ENCODE results near the gene SRPK2. TPM values are rescaled to one million over a fixed set of nuclear protein-coding genes. Genes with fewer than 3 reads are reported as not detected.
"Not testable (repeated sequence)": the region's sequence is repeated elsewhere in the genome, so short reads cannot be mapped to it uniquely, and the experiment has no call there.

Gene SRPK2
- total and polyA plus RNA-seq, 9 donors = 28.4 to 45.1 (median 34.8) TPM

DNA sequence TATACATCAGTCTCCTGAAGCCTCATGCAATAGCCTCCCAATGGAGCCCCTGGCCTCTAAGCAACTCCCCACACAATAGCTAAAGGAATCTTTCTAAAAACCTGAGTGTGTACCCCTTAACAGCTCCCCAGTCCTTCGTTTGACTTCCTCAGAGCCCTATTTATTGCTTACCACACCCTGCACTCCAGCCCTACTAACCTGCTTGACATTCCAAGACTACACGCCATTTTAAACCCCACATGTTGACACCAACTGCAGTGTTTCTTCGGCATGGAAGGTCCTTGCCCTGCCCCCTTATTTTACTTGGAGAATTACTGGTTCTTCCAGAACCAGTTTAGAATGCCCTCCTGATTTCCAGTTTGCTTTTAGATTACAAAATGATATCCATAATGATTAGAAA lies 10.8 kb downstream of the SRPK2 start:
- Histone ChIP-seq H3K4me3 (ENCODE audit: low read length) (no peak overlapping the region), H3K27me3 (ENCODE audit: control insufficient read depth, insufficient read depth, low read length) (no peaks in the 10 kb centered on the region), H3K36me3 (ENCODE audit: control insufficient read depth, insufficient read depth, low read length) (no peaks in the 10 kb centered on the region), H3K4me1 (ENCODE audit: control insufficient read depth, insufficient read depth, low read length) (peaks cover 4% of the 10 kb centered on the region), H3K9me3 (replicated peaks; ENCODE audit: control insufficient read depth, low read depth, low read length) (no peaks in the 10 kb centered on the region), H3K27ac (ENCODE audit: low read length) (no peak overlapping the region)
- no peak for DNase-seq
- WGBS (ENCODE audit: insufficient coverage) = 37% methylated on average over 2 of the region's 3 CpGs

DNA sequence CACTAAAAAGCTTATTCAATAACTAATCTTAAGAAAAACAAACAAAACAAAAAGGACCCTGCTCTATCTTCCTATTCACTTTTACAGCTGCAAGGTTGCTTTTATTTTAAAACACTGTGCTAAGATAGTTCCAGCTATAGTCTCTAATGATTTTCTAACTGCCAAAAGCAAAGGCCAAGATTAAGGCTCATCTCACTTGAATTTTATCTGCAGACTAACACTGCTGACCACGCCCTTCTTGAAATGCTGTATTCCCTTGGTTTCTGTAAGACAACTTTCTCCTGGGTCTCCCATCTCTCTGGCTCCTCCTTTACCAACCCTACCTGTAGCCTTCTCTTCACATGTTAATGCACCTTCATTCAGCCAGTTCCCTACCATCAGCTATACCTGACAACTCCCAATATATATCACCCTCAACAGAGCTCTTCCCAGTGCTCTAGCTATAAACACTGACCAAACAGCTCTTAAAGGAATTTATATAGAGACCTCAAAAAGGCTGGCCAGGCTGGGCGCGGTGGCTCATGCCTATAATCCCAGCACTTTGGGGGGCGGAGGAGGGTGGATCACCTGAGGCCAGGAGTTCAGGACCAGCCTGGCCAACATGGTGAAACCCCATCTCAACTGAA lies 11.7 kb downstream of the SRPK2 start:
- peak; percentile 88 for DNase-seq
- Histone ChIP-seq H3K27ac (ENCODE audit: low read length) (no peak overlapping the region), H3K4me3 (ENCODE audit: low read length) (no peak overlapping the region), H3K4me1 (ENCODE audit: control insufficient read depth, insufficient read depth, low read length) (peaks cover 4% of the 10 kb centered on the region), H3K9me3 (replicated peaks; ENCODE audit: control insufficient read depth, low read depth, low read length) (no peaks in the 10 kb centered on the region), H3K27me3 (ENCODE audit: control insufficient read depth, insufficient read depth, low read length) (no peaks in the 10 kb centered on the region), H3K36me3 (ENCODE audit: control insufficient read depth, insufficient read depth, low read length) (no peaks in the 10 kb centered on the region)
- WGBS (ENCODE audit: insufficient coverage) = 66% methylated on average over 4 of the region's 4 CpGs

DNA sequence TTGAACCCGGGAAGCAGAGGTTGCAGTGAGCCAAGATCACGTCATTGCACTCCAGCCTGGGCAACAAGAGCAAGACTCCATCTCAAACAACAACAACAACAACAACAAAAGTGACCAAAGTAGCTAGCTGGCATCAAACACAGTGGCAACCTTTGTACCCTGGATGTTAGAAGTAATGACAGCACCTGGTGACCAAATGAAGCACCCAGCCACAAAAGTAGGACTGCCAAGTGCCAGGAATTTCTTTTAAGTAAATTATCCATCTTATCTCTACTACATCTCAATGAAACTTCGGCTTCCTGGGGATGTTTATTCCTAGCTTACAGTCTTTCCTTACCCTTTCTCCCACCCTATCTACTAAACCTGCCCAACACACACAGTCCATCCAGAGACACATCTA lies 18.8 kb downstream of the SRPK2 start:
- Histone ChIP-seq H3K27me3 (ENCODE audit: control insufficient read depth, insufficient read depth, low read length) (no peaks in the 10 kb centered on the region), H3K9me3 (replicated peaks; ENCODE audit: control insufficient read depth, low read depth, low read length) (no peaks in the 10 kb centered on the region), H3K4me1 (ENCODE audit: control insufficient read depth, insufficient read depth, low read length) (no peaks in the 10 kb centered on the region), H3K4me3 (ENCODE audit: low read length) (no peak overlapping the region), H3K36me3 (ENCODE audit: control insufficient read depth, insufficient read depth, low read length) (no peaks in the 10 kb centered on the region), H3K27ac (ENCODE audit: low read length) (no peak overlapping the region)
- DNase-seq = no peak
- no CpG with 5 or more reads among the region's 3 CpGs for WGBS (ENCODE audit: insufficient coverage)

DNA sequence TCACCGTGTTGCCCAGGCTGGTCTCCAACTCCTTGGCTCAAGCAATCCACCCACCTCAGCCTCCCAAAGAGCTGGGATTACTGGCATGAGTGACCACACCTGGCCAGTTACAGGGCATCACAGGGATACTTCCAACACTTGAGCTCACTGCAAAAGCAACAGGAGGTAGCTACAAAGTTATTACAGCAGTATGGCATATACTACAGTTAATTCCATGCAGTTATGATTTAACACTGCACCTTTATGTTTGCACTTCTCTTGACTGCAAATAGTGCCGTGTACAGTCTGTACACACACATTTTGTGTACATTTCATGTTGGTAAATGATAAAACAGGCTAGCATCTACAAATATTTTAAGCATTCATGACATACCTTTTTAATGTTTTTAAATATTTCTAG lies 21.3 kb downstream of the SRPK2 start:
- H3K27me3 ChIP-seq (ENCODE audit: control insufficient read depth, insufficient read depth, low read length) = no peaks in the 10 kb centered on the region
- no peak for DNase-seq
- H3K36me3 ChIP-seq (ENCODE audit: control insufficient read depth, insufficient read depth, low read length) = no peaks in the 10 kb centered on the region
- WGBS (ENCODE audit: insufficient coverage) = 88% methylated on average over 1 of the region's 2 CpGs
- H3K4me3 ChIP-seq (ENCODE audit: low read length) = no peak overlapping the region
- no peaks in the 10 kb centered on the region for H3K4me1 ChIP-seq (ENCODE audit: control insufficient read depth, insufficient read depth, low read length)
- no peak overlapping the region for H3K27ac ChIP-seq (ENCODE audit: low read length)
- peaks cover 2% of the 10 kb centered on the region for H3K9me3 ChIP-seq (replicated peaks; ENCODE audit: control insufficient read depth, low read depth, low read length)

DNA sequence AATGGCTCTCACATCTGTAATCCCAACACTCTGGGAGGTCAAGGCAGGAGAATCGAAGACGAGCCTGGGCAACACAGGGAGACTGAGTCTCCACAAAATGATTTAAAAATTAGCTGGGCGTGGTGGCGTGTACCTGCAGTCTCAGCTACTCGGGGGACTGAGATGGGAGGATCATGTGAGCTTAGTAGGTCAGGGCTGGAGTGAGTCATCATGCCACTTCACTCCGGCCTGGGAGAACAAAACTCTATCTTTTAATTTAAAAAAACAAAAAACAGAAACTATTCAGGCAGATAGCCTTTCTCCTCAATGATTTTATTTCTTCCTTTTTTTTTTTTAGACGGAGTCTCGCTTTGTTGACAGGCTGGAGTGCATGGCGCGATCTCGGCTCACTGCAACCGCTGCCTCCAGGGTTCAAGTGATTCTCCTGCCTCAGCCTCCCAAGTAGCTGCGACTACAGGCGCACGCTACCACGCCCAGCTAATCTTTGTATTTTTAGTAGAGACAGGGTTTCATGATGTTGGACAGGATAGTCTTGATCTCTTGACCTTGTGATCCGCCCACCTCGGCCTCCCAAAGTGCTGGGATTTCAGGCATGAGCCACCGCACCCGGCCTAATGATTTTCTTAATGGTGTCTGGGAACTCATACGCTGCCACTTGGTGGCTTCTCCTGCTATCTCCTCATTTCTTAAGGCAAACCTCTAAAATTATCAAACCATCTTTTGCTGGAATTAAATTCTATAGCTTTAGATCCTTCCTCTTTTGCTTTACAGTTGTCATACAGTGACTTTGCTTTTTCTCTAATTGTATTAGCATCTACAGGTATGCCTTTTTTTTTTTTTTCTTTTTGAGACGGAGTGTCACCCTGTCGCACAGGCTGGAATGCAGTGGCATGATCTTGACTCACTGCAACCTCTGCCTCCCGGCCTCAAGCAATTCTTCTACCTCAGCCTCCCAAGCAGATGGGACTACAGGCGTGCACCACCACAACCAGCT lies 22.9 kb downstream of the SRPK2 start:
- DNase-seq = no peak
- Histone ChIP-seq H3K36me3 (ENCODE audit: control insufficient read depth, insufficient read depth, low read length) (no peaks in the 10 kb centered on the region), H3K27ac (ENCODE audit: low read length) (no peak overlapping the region), H3K9me3 (replicated peaks; ENCODE audit: control insufficient read depth, low read depth, low read length) (peaks cover 2% of the 10 kb centered on the region), H3K27me3 (ENCODE audit: control insufficient read depth, insufficient read depth, low read length) (no peaks in the 10 kb centered on the region), H3K4me3 (ENCODE audit: low read length) (no peak overlapping the region), H3K4me1 (ENCODE audit: control insufficient read depth, insufficient read depth, low read length) (no peaks in the 10 kb centered on the region)
- 98% methylated on average over 8 of the region's 25 CpGs for WGBS (ENCODE audit: insufficient coverage)

DNA sequence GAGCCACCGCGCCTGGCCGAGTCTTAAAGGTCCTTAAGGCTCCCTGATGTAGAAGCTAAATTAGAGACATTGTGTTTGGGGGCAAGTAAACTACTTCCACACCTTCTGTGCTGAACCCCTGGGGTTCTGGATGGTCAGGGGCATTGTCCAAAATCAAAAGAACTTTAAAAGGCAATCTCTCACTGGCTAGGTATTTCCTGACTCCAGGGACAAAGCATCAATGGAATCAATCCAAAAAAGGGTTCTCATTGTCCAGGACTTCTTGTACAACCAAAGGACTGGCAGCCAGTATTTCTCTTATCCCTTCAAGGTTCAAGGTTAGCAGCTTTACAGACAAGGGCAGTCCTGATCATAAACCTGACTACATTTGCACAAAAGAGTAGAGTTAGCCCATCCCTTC lies 24.0 kb downstream of the SRPK2 start:
- no peaks in the 10 kb centered on the region for H3K36me3 ChIP-seq (ENCODE audit: control insufficient read depth, insufficient read depth, low read length)
- H3K4me3 ChIP-seq (ENCODE audit: low read length) = no peak overlapping the region
- H3K27ac ChIP-seq (ENCODE audit: low read length) = no peak overlapping the region
- H3K27me3 ChIP-seq (ENCODE audit: control insufficient read depth, insufficient read depth, low read length) = no peaks in the 10 kb centered on the region
- no CpG with 5 or more reads among the region's 3 CpGs for WGBS (ENCODE audit: insufficient coverage)
- DNase-seq = no peak
- peaks cover 2% of the 10 kb centered on the region for H3K9me3 ChIP-seq (replicated peaks; ENCODE audit: control insufficient read depth, low read depth, low read length)
- no peaks in the 10 kb centered on the region for H3K4me1 ChIP-seq (ENCODE audit: control insufficient read depth, insufficient read depth, low read length)

DNA sequence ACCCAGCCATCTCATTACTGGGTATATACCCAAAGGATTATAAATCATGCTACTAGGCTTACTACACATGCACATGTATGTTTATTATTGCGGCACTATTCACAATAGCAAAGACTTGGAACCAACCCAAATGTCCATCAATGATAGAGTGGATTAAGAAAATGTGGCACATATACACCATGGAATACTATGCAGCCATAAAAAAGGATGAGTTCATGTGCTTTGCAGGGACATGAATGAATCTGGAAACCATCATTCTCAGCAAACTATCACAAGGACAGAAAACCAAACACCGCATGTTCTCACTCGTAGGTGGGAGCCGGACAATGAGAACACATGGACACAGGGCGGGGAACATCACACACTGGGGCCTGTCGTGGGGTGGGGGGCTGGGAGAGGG lies 25.1 kb downstream of the SRPK2 start:
- H3K27ac ChIP-seq (ENCODE audit: low read length); H3K9me3 ChIP-seq (replicated peaks; ENCODE audit: control insufficient read depth, low read depth, low read length); H3K4me1 ChIP-seq (ENCODE audit: control insufficient read depth, insufficient read depth, low read length); H3K36me3 ChIP-seq (ENCODE audit: control insufficient read depth, insufficient read depth, low read length); H3K4me3 ChIP-seq (ENCODE audit: low read length); H3K27me3 ChIP-seq (ENCODE audit: control insufficient read depth, insufficient read depth, low read length); DNase-seq: not testable (repeated sequence)
- no CpG with 5 or more reads among the region's 6 CpGs for WGBS (ENCODE audit: insufficient coverage)

DNA sequence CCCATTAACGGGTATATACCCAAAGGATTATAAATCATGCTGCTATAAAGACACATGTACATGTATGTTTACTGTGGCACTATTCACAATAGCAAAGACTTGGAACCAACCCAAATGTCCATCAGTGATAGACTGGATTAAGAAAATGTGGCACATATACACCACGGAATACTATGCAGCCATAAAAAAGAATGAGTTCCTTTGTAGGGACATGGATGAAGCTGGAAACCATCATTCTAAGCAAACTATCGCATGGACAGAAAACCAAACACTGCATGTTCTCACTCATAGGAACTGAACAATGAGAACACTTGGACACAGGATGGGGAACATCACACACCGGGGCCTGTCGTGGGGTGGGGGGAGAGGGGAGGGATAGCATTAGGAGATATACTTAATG lies 26.0 kb downstream of the SRPK2 start:
- no CpG with 5 or more reads among the region's 5 CpGs for WGBS (ENCODE audit: insufficient coverage)
- H3K9me3 ChIP-seq (replicated peaks; ENCODE audit: control insufficient read depth, low read depth, low read length); H3K27ac ChIP-seq (ENCODE audit: low read length); H3K4me3 ChIP-seq (ENCODE audit: low read length); H3K4me1 ChIP-seq (ENCODE audit: control insufficient read depth, insufficient read depth, low read length); H3K27me3 ChIP-seq (ENCODE audit: control insufficient read depth, insufficient read depth, low read length); H3K36me3 ChIP-seq (ENCODE audit: control insufficient read depth, insufficient read depth, low read length); DNase-seq: not testable (repeated sequence)

DNA sequence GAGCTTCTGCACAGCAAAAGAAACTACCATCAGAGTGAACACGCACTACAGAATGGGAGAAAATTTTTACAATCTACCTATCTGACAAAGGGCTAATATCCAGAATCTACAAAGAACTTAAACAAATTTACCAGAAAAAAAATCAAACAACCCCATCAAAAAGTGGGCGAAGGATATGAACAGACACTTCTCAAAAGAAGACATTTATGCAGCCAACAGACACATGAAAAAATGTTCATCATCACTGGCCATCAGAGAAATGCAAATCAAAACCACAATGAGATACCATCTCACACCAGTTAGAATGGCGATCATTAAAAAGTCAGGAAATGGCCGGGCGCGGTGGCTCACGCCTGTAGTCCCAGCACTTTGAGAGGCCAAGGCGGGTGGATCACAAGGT lies 26.7 kb downstream of the SRPK2 start:
- H3K27ac ChIP-seq (ENCODE audit: low read length) = not testable (repeated sequence)

DNA sequence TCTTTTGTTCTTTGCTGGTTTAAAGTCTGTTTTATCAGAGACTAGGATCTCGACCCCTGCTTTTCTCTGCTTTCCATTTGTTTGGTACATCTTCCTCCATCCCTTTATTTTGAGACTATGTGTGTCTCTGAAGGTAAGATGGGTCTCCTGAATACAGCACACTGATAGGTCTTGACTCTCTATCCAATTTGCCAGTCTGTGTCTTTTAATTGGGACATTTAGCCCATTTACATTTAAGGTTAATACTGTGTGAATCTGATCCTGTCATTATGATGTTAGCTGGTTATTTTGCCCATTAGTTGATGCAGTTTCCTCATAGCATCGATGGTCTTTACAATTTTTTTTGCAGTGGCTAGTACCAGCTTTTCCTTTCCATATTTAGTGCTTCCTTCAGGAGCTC lies 28.6 kb downstream of the SRPK2 start:
- H3K9me3 ChIP-seq (replicated peaks; ENCODE audit: control insufficient read depth, low read depth, low read length) = not testable (repeated sequence)
- no CpG with 5 or more reads among the region's 2 CpGs for WGBS (ENCODE audit: insufficient coverage)

More for the DNA sequence above, 26.7 kb downstream of the SRPK2 start:
- H3K27me3 ChIP-seq (ENCODE audit: control insufficient read depth, insufficient read depth, low read length); DNase-seq; H3K4me1 ChIP-seq (ENCODE audit: control insufficient read depth, insufficient read depth, low read length); H3K36me3 ChIP-seq (ENCODE audit: control insufficient read depth, insufficient read depth, low read length); H3K4me3 ChIP-seq (ENCODE audit: low read length); H3K9me3 ChIP-seq (replicated peaks; ENCODE audit: control insufficient read depth, low read depth, low read length): not testable (repeated sequence)
- WGBS (ENCODE audit: insufficient coverage) = 93% methylated on average over 5 of the region's 8 CpGs

More for the DNA sequence above, 28.6 kb downstream of the SRPK2 start:
- H3K36me3 ChIP-seq (ENCODE audit: control insufficient read depth, insufficient read depth, low read length); H3K4me1 ChIP-seq (ENCODE audit: control insufficient read depth, insufficient read depth, low read length); H3K4me3 ChIP-seq (ENCODE audit: low read length); H3K27ac ChIP-seq (ENCODE audit: low read length); DNase-seq; H3K27me3 ChIP-seq (ENCODE audit: control insufficient read depth, insufficient read depth, low read length): not testable (repeated sequence)

Measured in muscle of leg (tissue), 11 donors.